HCT116 (cell line): Measurements from ENCODE around the gene EIF4G3. TPM values are rescaled to one million over a fixed set of nuclear protein-coding genes. Genes with fewer than 3 reads are reported as not detected.

Experiments
- ATAC-seq: fragments of 200-7000 bp; cut with Tn5 transposase; 2 replicates; pipeline ENCODE4 v1.9.1; 2020; ENCODE audit warnings: mild to moderate bottlenecking, moderate library complexity
- BruUV-seq: library from RNA; stranded (reverse); fragments of 400-500 nt; replicated peaks from 2 replicates; lab custom pipeline; 2021; lab: Mats Ljungman, UMichigan
- CTCF ChIA-PET: fragments of 300-600 bp; sonication (Branson Sonifier 250); formaldehyde crosslinking; loops from one replicate; lab custom pipeline; 2021; ENCODE audit warnings: antibody characterized with exemption; lab: Charles Lee
- POLR2A ChIA-PET: fragments of 300-600, 350-600 bp; sonication (Branson Sonifier 250); formaldehyde crosslinking; loops from one replicate; lab custom pipeline; 2021; ENCODE audit warnings: antibody characterized with exemption; lab: Charles Lee
- RAD21 ChIA-PET, 2 experiments: fragments of 300-600 bp; sonication (Branson Sonifier 250); formaldehyde crosslinking; loops; one replicate each; lab custom pipeline; 2023; ENCODE audit warnings: low total read pairs in 2 of 2; ENCODE audit not compliant: uncharacterized antibody in 2 of 2, unreplicated experiment in 2 of 2, low non-redundant PET in 1 of 2; lab: Charles Lee
- DNase-seq: peaks from one replicate; pipeline ENCODE4 v3.0.0-alpha.2; 2010; ENCODE audit warnings: low read depth, low spot score
- H2AFZ ChIP-seq: fragments of 200-600 bp; shearing (Covaris generic), sonication (generic); 2 replicates; pipeline ENCODE4 v1.6.1; 2017; ENCODE audit warnings: low read depth, mixed run types, mixed read lengths, antibody characterized with exemption, low read length; ENCODE audit not compliant: poor library complexity, severe bottlenecking
- H3K27ac ChIP-seq: 2 replicates; pipeline ENCODE4 v1.5.1; 2012; ENCODE audit warnings: low read depth, low read length
- H3K27me3 ChIP-seq: fragments of 200-600 bp; sonication (generic); 2 replicates; pipeline ENCODE4 v1.6.1; 2016; ENCODE audit warnings: mixed run types, low read length, mixed read lengths; ENCODE audit not compliant: insufficient read depth
- H3K36me3 ChIP-seq, 2 experiments: fragments of 200-500 bp in 1 of 2; fragments of 200-600 bp in 1 of 2; sonication (Bioruptor generic) in 1 of 2; sonication (generic) in 1 of 2; 2 replicates each; pipeline versions ENCODE4 v1.5.1 to v1.6.1; 2014 to 2016; ENCODE audit warnings: low read length in 2 of 2, inconsistent platforms in 1 of 2, mixed read lengths in 1 of 2, mixed run types in 1 of 2; ENCODE audit not compliant: insufficient read depth in 2 of 2, control insufficient read depth in 1 of 2
- H3K4me1 ChIP-seq, 2 experiments: fragments of 200-600 bp in 1 of 2; sonication (generic) in 1 of 2; 2 replicates each; pipeline versions ENCODE4 v1.5.1 to v1.6.1; 2012 to 2017; ENCODE audit warnings: low read length in 2 of 2, inconsistent platforms in 1 of 2, mild to moderate bottlenecking in 1 of 2, mixed read lengths in 1 of 2, mixed run types in 1 of 2, moderate library complexity in 1 of 2; ENCODE audit not compliant: insufficient read depth in 2 of 2, control insufficient read depth in 1 of 2
- H3K4me2 ChIP-seq: fragments of 200-600 bp; sonication (generic); 2 replicates; pipeline ENCODE4 v1.6.1; 2017; ENCODE audit warnings: mixed run types, low read length, mixed read lengths
- H3K4me3 ChIP-seq, 2 experiments: fragments of 200-600 bp in 1 of 2; sonication (generic) in 1 of 2; replicated peaks in 1 of 2; 2 replicates each; pipeline ENCODE4 v1.5.1; 2011 to 2016; ENCODE audit warnings: low read length in 2 of 2, control low read depth in 1 of 2, low read depth in 1 of 2, mild to moderate bottlenecking in 1 of 2, mixed read lengths in 1 of 2, mixed run types in 1 of 2
- H3K79me2 ChIP-seq: fragments of 200-600 bp; sonication (generic); 2 replicates; pipeline ENCODE4 v1.6.1; 2017; ENCODE audit warnings: mild to moderate bottlenecking, mixed run types, low read length, moderate library complexity, mixed read lengths; ENCODE audit not compliant: insufficient read depth
- H3K9ac ChIP-seq: fragments of 200-600 bp; sonication (generic); 2 replicates; pipeline ENCODE4 v1.6.1; 2016; ENCODE audit warnings: low read length, mixed read lengths
- H3K9me2 ChIP-seq: fragments of 200-600 bp; sonication (generic), shearing (Covaris generic); 2 replicates; pipeline ENCODE4 v1.6.1; 2017; ENCODE audit warnings: mixed run types, mild to moderate bottlenecking, moderate library complexity; ENCODE audit not compliant: insufficient read depth
- H3K9me3 ChIP-seq, 2 experiments: fragments of 200-500 bp in 1 of 2; fragments of 200-600 bp in 1 of 2; sonication (Bioruptor generic) in 1 of 2; sonication (generic) in 1 of 2; 2 replicates each; pipeline ENCODE4 v1.6.1; 2014 to 2017; ENCODE audit warnings: low read length in 2 of 2, mixed read lengths in 2 of 2, inconsistent platforms in 1 of 2, low read depth in 1 of 2, mild to moderate bottlenecking in 1 of 2, mixed run types in 1 of 2, moderate library complexity in 1 of 2; ENCODE audit not compliant: control insufficient read depth in 1 of 2, insufficient read depth in 1 of 2
- H4K20me1 ChIP-seq: fragments of 200-600 bp; sonication (generic), shearing (Covaris generic); 2 replicates; pipeline ENCODE4 v1.6.1; 2017; ENCODE audit warnings: mixed run types, mild to moderate bottlenecking, moderate library complexity; ENCODE audit not compliant: insufficient read depth
- ATF3 ChIP-seq: IDR thresholded peaks from 2 replicates; pipeline ENCODE4 v1.6.1; 2012
- CBX3 ChIP-seq: IDR thresholded peaks from 2 replicates; pipeline ENCODE4 v1.6.1; 2012; ENCODE audit warnings: low read depth
- CEBPB ChIP-seq: IDR thresholded peaks from 2 replicates; pipeline ENCODE4 v1.6.1; 2012; ENCODE audit warnings: low read depth
- ELF1 ChIP-seq: IDR thresholded peaks from 2 replicates; pipeline ENCODE4 v1.6.1; 2012; ENCODE audit warnings: low read depth, borderline replicate concordance
- EZH2 ChIP-seq: fragments of 200-600 bp; sonication (generic); IDR thresholded peaks from 2 replicates; pipeline ENCODE4 v1.6.1; 2017; ENCODE audit warnings: antibody characterized with exemption, mixed run types
- EZH2phosphoT487 ChIP-seq: fragments of 200-600 bp; IDR thresholded peaks from 2 replicates; pipeline ENCODE4 v1.6.1; 2018; ENCODE audit warnings: antibody characterized with exemption, borderline replicate concordance
- FOSL1 ChIP-seq: IDR thresholded peaks from 2 replicates; pipeline ENCODE4 v1.6.1; 2012; ENCODE audit warnings: low read depth
- MAX ChIP-seq: IDR thresholded peaks from 2 replicates; pipeline ENCODE4 v1.6.1; 2012
- POLR2A ChIP-seq: IDR thresholded peaks from 2 replicates; pipeline ENCODE4 v1.7.0; 2011; ENCODE audit warnings: borderline replicate concordance; ENCODE audit not compliant: insufficient read depth, insufficient read length; ENCODE audit errors: extremely low read depth
- POLR2AphosphoS5 ChIP-seq: IDR thresholded peaks from 2 replicates; pipeline ENCODE4 v1.6.1; 2011; ENCODE audit warnings: mild to moderate bottlenecking, low read depth, low read length, moderate library complexity
- RAD21 ChIP-seq: IDR thresholded peaks from 2 replicates; pipeline ENCODE4 v1.6.1; 2012; ENCODE audit warnings: low read depth, mild to moderate bottlenecking
- SIN3A ChIP-seq: IDR thresholded peaks from 2 replicates; pipeline ENCODE4 v1.6.1; 2012; ENCODE audit warnings: low read depth
- SP1 ChIP-seq: IDR thresholded peaks from 2 replicates; pipeline ENCODE4 v1.6.1; 2012; ENCODE audit warnings: low read depth
- SRF ChIP-seq: IDR thresholded peaks from 2 replicates; pipeline ENCODE4 v1.6.1; 2012; ENCODE audit warnings: low read depth
- TCF7L2 ChIP-seq: IDR thresholded peaks from 2 replicates; pipeline ENCODE4 v1.7.0; 2011; ENCODE audit warnings: borderline replicate concordance, inconsistent platforms; ENCODE audit not compliant: insufficient read depth, insufficient read length; ENCODE audit errors: extremely low read depth
- YY1 ChIP-seq: IDR thresholded peaks from 2 replicates; pipeline ENCODE4 v1.6.1; 2011; ENCODE audit warnings: low read length, low read depth, moderate library complexity, mild to moderate bottlenecking; ENCODE audit not compliant: insufficient replicate concordance; ENCODE audit errors: extremely low read depth
- ZFX ChIP-seq: fragments of 450-650 bp; IDR thresholded peaks from 2 replicates; pipeline ENCODE4 v1.6.1; 2017
- ZNF274 ChIP-seq: fragments of 200-500 bp; sonication (Bioruptor generic); IDR thresholded peaks from 2 replicates; pipeline ENCODE4 v1.6.1; 2014; ENCODE audit warnings: mild to moderate bottlenecking, low read depth, low read length, inconsistent platforms
- intact Hi-C: fragments of 100-400 bp; cut with micrococcal nuclease; formaldehyde crosslinking; loops from 2 replicates; pipeline ENCODE4 v1.10.0; 2022
- total RNA-seq: library from RNA; stranded (reverse); gene quantifications from one replicate; pipeline ENCODE4 v1.2.1, GENCODE V29; 2021; ENCODE audit not compliant: unreplicated experiment
- TF ChIP-seq, protein P1 (sequence below): IDR thresholded peaks from 2 replicates; pipeline ENCODE4 v1.6.1; 2012; ENCODE audit warnings: low read depth
- TF ChIP-seq, protein P2 (sequence below), 3 experiments: fragments of 200-600 bp in 1 of 3; sonication (generic) in 1 of 3; IDR thresholded peaks in 2 of 3; conservative IDR thresholded peaks in 1 of 3; 2 replicates each; pipeline ENCODE4 v1.5.1; 2012 to 2017; ENCODE audit warnings: low read depth in 2 of 3, low read length in 2 of 3, antibody characterized with exemption in 1 of 3, borderline replicate concordance in 1 of 3, control low read depth in 1 of 3, mild to moderate bottlenecking in 1 of 3, mixed read lengths in 1 of 3, mixed run types in 1 of 3, moderate library complexity in 1 of 3; ENCODE audit not compliant: insufficient read depth in 1 of 3

The EIF4G3 gene
- total RNA-seq, 1 experiment from 2014 or later = 40.1 TPM

DNA sequence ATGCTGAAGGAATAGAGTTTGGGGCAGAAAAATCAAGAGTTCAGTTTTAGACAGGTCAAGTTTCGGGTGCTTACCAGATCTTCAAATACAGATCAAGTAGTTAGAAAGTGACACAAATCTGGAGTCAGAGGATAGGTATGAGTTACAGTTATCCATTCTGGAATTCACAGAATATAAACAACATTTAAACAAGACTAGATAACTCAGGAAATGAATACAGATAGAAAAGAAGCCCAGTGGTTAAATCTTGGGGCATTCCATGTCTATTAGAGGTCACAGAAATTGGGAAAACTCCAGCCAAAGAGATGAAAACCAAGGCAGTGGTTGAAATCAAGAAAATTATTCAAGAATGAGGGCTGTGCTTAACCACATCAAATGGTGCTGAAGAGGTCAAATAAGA, 202.6 kb downstream of the EIF4G3 start (continued):
- TF ChIP-seq, protein P1, sequence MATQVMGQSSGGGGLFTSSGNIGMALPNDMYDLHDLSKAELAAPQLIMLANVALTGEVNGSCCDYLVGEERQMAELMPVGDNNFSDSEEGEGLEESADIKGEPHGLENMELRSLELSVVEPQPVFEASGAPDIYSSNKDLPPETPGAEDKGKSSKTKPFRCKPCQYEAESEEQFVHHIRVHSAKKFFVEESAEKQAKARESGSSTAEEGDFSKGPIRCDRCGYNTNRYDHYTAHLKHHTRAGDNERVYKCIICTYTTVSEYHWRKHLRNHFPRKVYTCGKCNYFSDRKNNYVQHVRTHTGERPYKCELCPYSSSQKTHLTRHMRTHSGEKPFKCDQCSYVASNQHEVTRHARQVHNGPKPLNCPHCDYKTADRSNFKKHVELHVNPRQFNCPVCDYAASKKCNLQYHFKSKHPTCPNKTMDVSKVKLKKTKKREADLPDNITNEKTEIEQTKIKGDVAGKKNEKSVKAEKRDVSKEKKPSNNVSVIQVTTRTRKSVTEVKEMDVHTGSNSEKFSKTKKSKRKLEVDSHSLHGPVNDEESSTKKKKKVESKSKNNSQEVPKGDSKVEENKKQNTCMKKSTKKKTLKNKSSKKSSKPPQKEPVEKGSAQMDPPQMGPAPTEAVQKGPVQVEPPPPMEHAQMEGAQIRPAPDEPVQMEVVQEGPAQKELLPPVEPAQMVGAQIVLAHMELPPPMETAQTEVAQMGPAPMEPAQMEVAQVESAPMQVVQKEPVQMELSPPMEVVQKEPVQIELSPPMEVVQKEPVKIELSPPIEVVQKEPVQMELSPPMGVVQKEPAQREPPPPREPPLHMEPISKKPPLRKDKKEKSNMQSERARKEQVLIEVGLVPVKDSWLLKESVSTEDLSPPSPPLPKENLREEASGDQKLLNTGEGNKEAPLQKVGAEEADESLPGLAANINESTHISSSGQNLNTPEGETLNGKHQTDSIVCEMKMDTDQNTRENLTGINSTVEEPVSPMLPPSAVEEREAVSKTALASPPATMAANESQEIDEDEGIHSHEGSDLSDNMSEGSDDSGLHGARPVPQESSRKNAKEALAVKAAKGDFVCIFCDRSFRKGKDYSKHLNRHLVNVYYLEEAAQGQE = no peak
- TF ChIP-seq EZH2 (no peak), ELF1 (no peak), SP1 (no peak)

- Histone ChIP-seq H4K20me1 (no peaks in the 10 kb centered on the region), H3K36me3 (no peaks in the 10 kb centered on the region), H3K4me3 (no peak overlapping the region), H3K27ac (no peak overlapping the region), H3K4me2 (no peak overlapping the region), H3K4me1 (no peaks in the 10 kb centered on the region), H3K27me3 (no peaks in the 10 kb centered on the region), H3K9me3 (no peaks in the 10 kb centered on the region), H2AFZ (no peak overlapping the region), H3K79me2 (no peaks in the 10 kb centered on the region), H3K9me2 (no peaks in the 10 kb centered on the region), H3K9ac (no peak overlapping the region)
- no TSS peak for BruUV-seq
- intact Hi-C loops = no loop called here
- ATAC-seq (no peak), DNase-seq (no peak)
- ChIA-PET POLR2A (no interaction called here), CTCF (no interaction called here), RAD21 (interaction anchor here in 1 of 2 experiments (0.7 kb wide), 1 partner anchor 62 kb away, joined by 3 read pairs; no protein-coding TSS in a partner anchor)
- TF ChIP-seq EZH2 (no peak), FOSL1 (no peak), CEBPB (no peak), ATF3 (no peak), SRF (no peak), RAD21 (no peak), TCF7L2 (no peak), MAX (no peak), ZNF274 (no peak), POLR2A (no peak), ZFX (no peak), POLR2AphosphoS5 (no peak), YY1 (no peak), SIN3A (no peak), CBX3 (no peak), EZH2phosphoT487 (no peak)
- TF ChIP-seq, protein P2, sequence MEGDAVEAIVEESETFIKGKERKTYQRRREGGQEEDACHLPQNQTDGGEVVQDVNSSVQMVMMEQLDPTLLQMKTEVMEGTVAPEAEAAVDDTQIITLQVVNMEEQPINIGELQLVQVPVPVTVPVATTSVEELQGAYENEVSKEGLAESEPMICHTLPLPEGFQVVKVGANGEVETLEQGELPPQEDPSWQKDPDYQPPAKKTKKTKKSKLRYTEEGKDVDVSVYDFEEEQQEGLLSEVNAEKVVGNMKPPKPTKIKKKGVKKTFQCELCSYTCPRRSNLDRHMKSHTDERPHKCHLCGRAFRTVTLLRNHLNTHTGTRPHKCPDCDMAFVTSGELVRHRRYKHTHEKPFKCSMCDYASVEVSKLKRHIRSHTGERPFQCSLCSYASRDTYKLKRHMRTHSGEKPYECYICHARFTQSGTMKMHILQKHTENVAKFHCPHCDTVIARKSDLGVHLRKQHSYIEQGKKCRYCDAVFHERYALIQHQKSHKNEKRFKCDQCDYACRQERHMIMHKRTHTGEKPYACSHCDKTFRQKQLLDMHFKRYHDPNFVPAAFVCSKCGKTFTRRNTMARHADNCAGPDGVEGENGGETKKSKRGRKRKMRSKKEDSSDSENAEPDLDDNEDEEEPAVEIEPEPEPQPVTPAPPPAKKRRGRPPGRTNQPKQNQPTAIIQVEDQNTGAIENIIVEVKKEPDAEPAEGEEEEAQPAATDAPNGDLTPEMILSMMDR (IDR thresholded peaks at IDR 0.05 in 2 of 3, conservative IDR thresholded peaks at IDR 0.05 in 1 of 3; ENCODE audit: borderline replicate concordance in 1 of 3, insufficient read depth in 1 of 3, low read depth in 2 of 3, low read length in 2 of 3) = no peak
These were observed 203.8 kb downstream of the EIF4G3 start for GRCh38 chr1:20972855-20973254.
